ENCODE measurements around the gene ACTG2.

- no peak for TF ChIP-seq POLR2A (IDR thresholded peaks at IDR 0.05)
- TF ChIP-seq CTCF (IDR thresholded peaks at IDR 0.05), result no peak
These were observed 7.4 kb upstream of the ACTG2 start for GRCh38 chr2:73885406-73885805.
